ENCODE measurements around the gene ATP1B2. TPM values are rescaled to one million over a fixed set of nuclear protein-coding genes. Genes with fewer than 3 reads are reported as not detected.

ATP1B2 gene
- total RNA-seq, 1 experiment from 2014 or later = not detected

- Histone ChIP-seq H3K4me1 (ENCODE audit: control insufficient read depth in 1 of 2, insufficient read depth in 2 of 2, low read length in 2 of 2) (peaks cover 26 to 33% of the 10 kb centered on the region in 2 experiments), H3K36me3 (ENCODE audit: control insufficient read depth in 1 of 2, insufficient read depth in 2 of 2, low read length in 2 of 2) (no peaks in the 10 kb centered on the region), H3K79me2 (ENCODE audit: insufficient read depth, low read length) (peaks cover 63% of the 10 kb centered on the region), H3K4me2 (ENCODE audit: low read length) (peak overlapping the region; percentile 88), H4K20me1 (ENCODE audit: insufficient read depth) (no peaks in the 10 kb centered on the region), H3K27me3 (ENCODE audit: insufficient read depth, low read length) (no peaks in the 10 kb centered on the region), H3K27ac (ENCODE audit: low read depth, low read length) (peak overlapping the region; percentile 89), H3K9me3 (ENCODE audit: control insufficient read depth in 1 of 2, insufficient read depth in 1 of 2, low read depth in 1 of 2, low read length in 2 of 2) (no peaks in the 10 kb centered on the region), H3K9me2 (ENCODE audit: insufficient read depth) (no peaks in the 10 kb centered on the region), H2AFZ (ENCODE audit: low read depth, low read length, poor library complexity, severe bottlenecking) (no peak overlapping the region), H3K9ac (ENCODE audit: low read length) (peak overlapping the region; percentile 98), H3K4me3 (replicated peaks in 1 of 2; ENCODE audit: low read depth in 1 of 2, low read length in 2 of 2) (peak overlapping the region; percentile 86 to 100)
- intact Hi-C loops (cut with micrococcal nuclease) = loop anchor here (1.0 to 5.0 kb wide), 7 partner anchors 54 to 639 kb away; partner anchors contain the start of gene FXR2
- DNase-seq (ENCODE audit: low read depth, low spot score) (peak; percentile 89), ATAC-seq (peak; percentile 31)
- ChIA-PET POLR2A (interaction anchor here (0.6 to 3.4 kb wide), 29 partner anchors 17 to 487 kb away, joined by 3 to 37 read pairs (median 4); partner anchors contain the start of genes CD68, EFNB3, FXR2 and MPDU1), RAD21 (ENCODE audit: low non-redundant PET in 1 of 2, low total read pairs in 2 of 2, uncharacterized antibody in 2 of 2, unreplicated experiment in 2 of 2) (interaction anchor here (0.7 to 1.6 kb wide), 5 partner anchors 11 to 103 kb away, joined by 3 to 6 read pairs (median 3); partner anchors contain the start of gene MPDU1 (in 2 of the 2)), CTCF (interaction anchor here (1.1 to 3.6 kb wide), 10 partner anchors 7 to 641 kb away, joined by 3 to 54 read pairs (median 7); partner anchors contain the start of genes DNAH2, FXR2, MPDU1 and SAT2)
- TSS peak; percentile 82 for BruUV-seq (replicated peaks)
- peak; percentile 42 for TF ChIP-seq TCF7L2 (IDR thresholded peaks at IDR 0.05; ENCODE audit: borderline replicate concordance, extremely low read depth, insufficient read depth, insufficient read length)
- TF ChIP-seq, protein P1, sequence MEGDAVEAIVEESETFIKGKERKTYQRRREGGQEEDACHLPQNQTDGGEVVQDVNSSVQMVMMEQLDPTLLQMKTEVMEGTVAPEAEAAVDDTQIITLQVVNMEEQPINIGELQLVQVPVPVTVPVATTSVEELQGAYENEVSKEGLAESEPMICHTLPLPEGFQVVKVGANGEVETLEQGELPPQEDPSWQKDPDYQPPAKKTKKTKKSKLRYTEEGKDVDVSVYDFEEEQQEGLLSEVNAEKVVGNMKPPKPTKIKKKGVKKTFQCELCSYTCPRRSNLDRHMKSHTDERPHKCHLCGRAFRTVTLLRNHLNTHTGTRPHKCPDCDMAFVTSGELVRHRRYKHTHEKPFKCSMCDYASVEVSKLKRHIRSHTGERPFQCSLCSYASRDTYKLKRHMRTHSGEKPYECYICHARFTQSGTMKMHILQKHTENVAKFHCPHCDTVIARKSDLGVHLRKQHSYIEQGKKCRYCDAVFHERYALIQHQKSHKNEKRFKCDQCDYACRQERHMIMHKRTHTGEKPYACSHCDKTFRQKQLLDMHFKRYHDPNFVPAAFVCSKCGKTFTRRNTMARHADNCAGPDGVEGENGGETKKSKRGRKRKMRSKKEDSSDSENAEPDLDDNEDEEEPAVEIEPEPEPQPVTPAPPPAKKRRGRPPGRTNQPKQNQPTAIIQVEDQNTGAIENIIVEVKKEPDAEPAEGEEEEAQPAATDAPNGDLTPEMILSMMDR (IDR thresholded peaks at IDR 0.05 in 2 of 3, conservative IDR thresholded peaks at IDR 0.05 in 1 of 3; ENCODE audit: borderline replicate concordance in 1 of 3, insufficient read depth in 1 of 3, low read depth in 2 of 3, low read length in 2 of 3) = no peak
- TF ChIP-seq ZFX (IDR thresholded peaks at IDR 0.05) = 0 out of 2 replicates have a peak, but pooled peaks have one; percentile 28
- TF ChIP-seq REST (IDR thresholded peaks at IDR 0.05; ENCODE audit: low read depth) = no peak
- TF ChIP-seq POLR2A (IDR thresholded peaks at IDR 0.05; ENCODE audit: borderline replicate concordance, extremely low read depth, insufficient read depth, insufficient read length) = peak; percentile 60
- no peak for TF ChIP-seq ZNF274 (IDR thresholded peaks at IDR 0.05; ENCODE audit: low read depth, low read length)
- peak; percentile 63; the same call in 1 of the 2 replicates for TF ChIP-seq ELF1 (IDR thresholded peaks at IDR 0.05; ENCODE audit: borderline replicate concordance, low read depth)
- TF ChIP-seq SRF (IDR thresholded peaks at IDR 0.05; ENCODE audit: low read depth) = no peak
- no peak; the same call in 1 of the 2 replicates for TF ChIP-seq FOSL1 (IDR thresholded peaks at IDR 0.05; ENCODE audit: low read depth)
- TF ChIP-seq POLR2AphosphoS5 (IDR thresholded peaks at IDR 0.05; ENCODE audit: low read depth, low read length) = peak; percentile 89
- peak; percentile 53; the same call in 1 of the 2 replicates for TF ChIP-seq CEBPB (IDR thresholded peaks at IDR 0.05; ENCODE audit: low read depth)
- no peak for TF ChIP-seq ZBTB33 (IDR thresholded peaks at IDR 0.05; ENCODE audit: extremely low read depth, insufficient replicate concordance, low read length)
- peak; percentile 84 for TF ChIP-seq JUND (IDR thresholded peaks at IDR 0.05)
- no peak for TF ChIP-seq EZH2phosphoT487 (IDR thresholded peaks at IDR 0.05; ENCODE audit: borderline replicate concordance)
- TF ChIP-seq, protein P2, sequence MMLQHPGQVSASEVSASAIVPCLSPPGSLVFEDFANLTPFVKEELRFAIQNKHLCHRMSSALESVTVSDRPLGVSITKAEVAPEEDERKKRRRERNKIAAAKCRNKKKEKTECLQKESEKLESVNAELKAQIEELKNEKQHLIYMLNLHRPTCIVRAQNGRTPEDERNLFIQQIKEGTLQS (IDR thresholded peaks at IDR 0.05) = no peak
- TF ChIP-seq EGR1 (IDR thresholded peaks at IDR 0.05; ENCODE audit: low read depth) = no peak
- TF ChIP-seq CBX3 (IDR thresholded peaks at IDR 0.05; ENCODE audit: low read depth) = no peak
- TF ChIP-seq RAD21 (IDR thresholded peaks at IDR 0.05; ENCODE audit: low read depth) = no peak
These were observed 35.7 kb downstream of the ATP1B2 start for GRCh38 chr17:7686222-7687071.

All from HCT116 (cell line).